PC-3 (cell line): ENCODE results near the gene KCND3. TPM values are rescaled to one million over a fixed set of nuclear protein-coding genes. Genes with fewer than 3 reads are reported as not detected.

Experiments used
- ATAC-seq: fragments of 200-7000 bp; cut with Tn5 transposase; 2 replicates; pipeline ENCODE4 v1.9.1; 2020; ENCODE audit warnings: mild to moderate bottlenecking, moderate library complexity
- BruUV-seq: library from RNA; stranded (reverse); fragments of 400-500 nt; replicated peaks from 2 replicates; lab custom pipeline; 2021; lab: Mats Ljungman, UMichigan
- CTCF ChIA-PET: fragments of 300-600 bp; sonication (Branson Sonifier 250); formaldehyde crosslinking; loops from one replicate; lab custom pipeline; 2022; ENCODE audit warnings: antibody characterized with exemption; lab: Charles Lee
- POLR2A ChIA-PET: fragments of 300-600 bp; sonication (Branson Sonifier 250); formaldehyde crosslinking; loops from one replicate; lab custom pipeline; 2022; ENCODE audit warnings: antibody characterized with exemption; ENCODE audit not compliant: unreplicated experiment; lab: Charles Lee
- DNase-seq: peaks from one replicate; pipeline ENCODE4 v3.0.0-alpha.2; 2015
- H2AFZ ChIP-seq: fragments of 300-600 bp; sonication (generic); 2 replicates; pipeline ENCODE4 v1.6.0; 2016; ENCODE audit warnings: antibody characterized with exemption, low read length
- H3F3A ChIP-seq: fragments of 300-600 bp; sonication (generic); one replicate; pipeline ENCODE4 v1.6.0; 2017; ENCODE audit warnings: antibody characterized with exemption, low read length, control low read depth, mild to moderate bottlenecking; ENCODE audit not compliant: unreplicated experiment
- H3K27ac ChIP-seq: fragments of 300-600 bp; sonication (generic); 2 replicates; pipeline ENCODE4 v1.5.1; 2016; ENCODE audit warnings: mild to moderate bottlenecking, low read length
- H3K27me3 ChIP-seq: fragments of 300-600 bp; sonication (generic); 2 replicates; pipeline ENCODE4 v1.6.1; 2016; ENCODE audit warnings: low read length, mixed read lengths
- H3K36me3 ChIP-seq: fragments of 300-600 bp; sonication (generic); 2 replicates; pipeline ENCODE4 v1.6.1; 2016; ENCODE audit warnings: low read depth, mixed run types, low read length, mixed read lengths
- H3K4me1 ChIP-seq: fragments of 300-600 bp; sonication (generic); 2 replicates; pipeline ENCODE4 v1.5.1; 2016; ENCODE audit warnings: low read length; ENCODE audit not compliant: insufficient read depth
- H3K4me2 ChIP-seq: fragments of 300-600 bp; sonication (generic); 2 replicates; pipeline ENCODE4 v1.6.0; 2016; ENCODE audit warnings: low read length
- H3K4me3 ChIP-seq: fragments of 300-600 bp; sonication (generic); 2 replicates; pipeline ENCODE4 v1.5.1; 2016; ENCODE audit warnings: mild to moderate bottlenecking, low read length, mixed read lengths
- H3K79me2 ChIP-seq: fragments of 300-600 bp; sonication (generic); 2 replicates; pipeline ENCODE4 v1.6.1; 2017; ENCODE audit warnings: low read length, mixed read lengths
- H3K9ac ChIP-seq: fragments of 300-600 bp; sonication (generic); 2 replicates; pipeline ENCODE4 v1.6.0; 2016; ENCODE audit warnings: mild to moderate bottlenecking, low read length
- H3K9me2 ChIP-seq: fragments of 300-600 bp; sonication (generic); replicated peaks from 2 replicates; pipeline ENCODE4 v1.6.1; 2016; ENCODE audit warnings: mixed run types, low read length, mixed read lengths
- H3K9me3 ChIP-seq: fragments of 300-600 bp; sonication (generic); 2 replicates; pipeline ENCODE4 v1.6.1; 2016; ENCODE audit warnings: low read length, mixed read lengths
- H4K20me1 ChIP-seq: fragments of 300-600 bp; sonication (generic); 2 replicates; pipeline ENCODE4 v1.6.1; 2016; ENCODE audit warnings: low read length, mixed read lengths
- CTCF ChIP-seq: fragments of 300-600 bp; sonication (generic); conservative IDR thresholded peaks from 2 replicates; pipeline ENCODE4 v1.5.1; 2017; ENCODE audit warnings: antibody characterized with exemption, low read depth, mild to moderate bottlenecking, low read length
- EZH2 ChIP-seq: fragments of 300-600 bp; sonication (generic); IDR thresholded peaks from one replicate; pipeline ENCODE4 v1.6.1; 2017; ENCODE audit warnings: antibody characterized with exemption, mild to moderate bottlenecking, low read length; ENCODE audit not compliant: unreplicated experiment
- EZH2phosphoT487 ChIP-seq: fragments of 300-600 bp; sonication (generic); IDR thresholded peaks from 2 replicates; pipeline ENCODE4 v1.6.1; 2018; ENCODE audit warnings: mild to moderate bottlenecking, antibody characterized with exemption, low read length, borderline replicate concordance
- intact Hi-C: fragments of 100-400 bp; cut with micrococcal nuclease; formaldehyde crosslinking; loops from 2 replicates; pipeline ENCODE4 v1.9.0; 2023
- total RNA-seq: library from RNA; depleted of rRNA; stranded (reverse); fragments of >200 nt; gene quantifications from 2 replicates; pipeline ENCODE4 v1.2.3, GENCODE V29; 2014

The KCND3 gene
- total RNA-seq, 1 experiment from 2014 or later = not detected

DNA sequence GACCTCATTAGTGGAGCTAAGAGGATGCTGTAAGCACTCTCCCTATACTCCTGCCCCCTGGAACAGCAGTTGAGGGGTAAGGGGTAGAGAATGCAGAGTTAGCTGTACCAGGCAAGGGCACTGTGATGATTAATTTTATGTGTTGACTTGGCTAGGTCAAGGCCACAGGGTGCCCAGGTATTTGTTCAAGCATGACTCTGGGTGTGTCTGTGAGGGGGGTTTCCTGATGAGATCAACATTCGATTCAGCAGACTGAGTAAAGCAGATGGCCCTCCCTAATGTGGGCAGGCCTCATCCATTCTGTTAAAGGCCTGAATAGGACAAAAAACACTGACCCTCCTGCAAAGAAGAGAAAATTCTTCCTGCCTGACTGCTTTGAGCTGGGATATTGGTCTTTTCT, 110.8 kb downstream of the KCND3 start:
- Histone ChIP-seq H3K9me3 (no peaks in the 10 kb centered on the region), H3K4me1 (no peaks in the 10 kb centered on the region), H3K36me3 (no peaks in the 10 kb centered on the region), H3K9me2 (no peaks in the 10 kb centered on the region), H3F3A (no peaks in the 10 kb centered on the region), H3K79me2 (no peaks in the 10 kb centered on the region), H3K4me2 (no peak overlapping the region), H2AFZ (no peak overlapping the region), H3K4me3 (no peak overlapping the region), H3K27me3 (peaks cover 82% of the 10 kb centered on the region), H4K20me1 (no peaks in the 10 kb centered on the region), H3K9ac (no peak overlapping the region), H3K27ac (no peak overlapping the region)
- DNase-seq (no peak), ATAC-seq (no peak)
- intact Hi-C loops = no loop called here
- TF ChIP-seq CTCF = no peak
- no peak for TF ChIP-seq EZH2phosphoT487
- no peak for TF ChIP-seq EZH2
- ChIA-PET CTCF (no interaction called here), POLR2A (no interaction called here)
- no TSS peak for BruUV-seq

DNA sequence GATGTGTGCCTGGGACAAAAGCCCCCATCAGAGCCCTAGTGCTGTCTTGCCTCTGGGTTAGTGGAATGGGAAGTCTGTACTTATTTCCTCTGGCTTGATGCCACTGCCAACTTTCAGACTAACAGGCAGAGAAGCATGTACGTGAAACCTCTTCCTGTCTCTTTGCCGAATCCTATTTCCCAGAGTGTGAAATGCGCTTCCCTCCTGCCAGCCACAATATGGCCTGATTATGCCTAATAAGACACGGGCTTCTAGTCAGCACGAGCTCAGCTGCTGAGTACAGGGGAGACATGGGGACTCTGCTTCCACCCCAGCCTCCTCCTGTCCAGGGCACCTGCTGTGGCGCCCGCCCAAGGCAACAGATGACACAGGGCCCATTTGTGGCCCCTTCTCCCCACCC, 111.4 kb downstream of the KCND3 start:
- H4K20me1 ChIP-seq = no peaks in the 10 kb centered on the region
- ChIA-PET CTCF (no interaction called here), POLR2A (no interaction called here)
- no peak for ATAC-seq
- no peak overlapping the region for H3K4me3 ChIP-seq
- H2AFZ ChIP-seq = no peak overlapping the region
- no peaks in the 10 kb centered on the region for H3K36me3 ChIP-seq
- H3K9ac ChIP-seq = no peak overlapping the region
- BruUV-seq = no TSS peak
- H3K27ac ChIP-seq = no peak overlapping the region
- H3K9me3 ChIP-seq = no peaks in the 10 kb centered on the region
- H3K79me2 ChIP-seq = no peaks in the 10 kb centered on the region
- H3K4me2 ChIP-seq = no peak overlapping the region
- no peaks in the 10 kb centered on the region for H3K4me1 ChIP-seq
- no peaks in the 10 kb centered on the region for H3K9me2 ChIP-seq
- H3K27me3 ChIP-seq = peaks cover 82% of the 10 kb centered on the region
- TF ChIP-seq EZH2phosphoT487 (no peak), EZH2 (no peak), CTCF (no peak)
- H3F3A ChIP-seq = no peaks in the 10 kb centered on the region
- no peak for DNase-seq
- intact Hi-C loops = no loop called here

- ChIA-PET CTCF (no interaction called here), POLR2A (no interaction called here)
- intact Hi-C loops = no loop called here
- no TSS peak for BruUV-seq
- H3K27me3 ChIP-seq = peaks cover 83% of the 10 kb centered on the region
- no peaks in the 10 kb centered on the region for H3K79me2 ChIP-seq
- no peaks in the 10 kb centered on the region for H3K9me2 ChIP-seq
- no peaks in the 10 kb centered on the region for H3K9me3 ChIP-seq
- no peaks in the 10 kb centered on the region for H3F3A ChIP-seq
- no peak overlapping the region for H3K4me3 ChIP-seq
- H3K27ac ChIP-seq = no peak overlapping the region
- H2AFZ ChIP-seq = no peak overlapping the region
- ATAC-seq = no peak
- H3K4me1 ChIP-seq = no peaks in the 10 kb centered on the region
- no peak overlapping the region for H3K9ac ChIP-seq
- TF ChIP-seq CTCF (no peak), EZH2phosphoT487 (no peak), EZH2 (no peak)
- H4K20me1 ChIP-seq = no peaks in the 10 kb centered on the region
- H3K36me3 ChIP-seq = no peaks in the 10 kb centered on the region
- H3K4me2 ChIP-seq = no peak overlapping the region
- no peak for DNase-seq
Observed at GRCh38 chr1:111876631-111877030, 112.8 kb downstream of the KCND3 start.
